GM18508 (cell line): ENCODE data around the gene GOLGA6D.
"Not testable (repeated sequence)": the region's sequence is repeated elsewhere in the genome, so short reads cannot be mapped to it uniquely, and the experiment has no call there.

Source experiments
- ATAC-seq: cut with Tn5 transposase; IDR thresholded peaks from one replicate; pipeline ENCODE4 v1.9.1; 2021; ENCODE audit warnings: moderate number of reproducible peaks; ENCODE audit not compliant: insufficient read depth, unreplicated experiment

Gene GOLGA6D

GRCh38 chr15:75278497-75278896 is 4.1 kb upstream of the GOLGA6D start:
- not testable (repeated sequence) for ATAC-seq

GRCh38 chr15:75284152-75284551 is 1.5 kb downstream of the GOLGA6D start:
- not testable (repeated sequence) for ATAC-seq

DNA sequence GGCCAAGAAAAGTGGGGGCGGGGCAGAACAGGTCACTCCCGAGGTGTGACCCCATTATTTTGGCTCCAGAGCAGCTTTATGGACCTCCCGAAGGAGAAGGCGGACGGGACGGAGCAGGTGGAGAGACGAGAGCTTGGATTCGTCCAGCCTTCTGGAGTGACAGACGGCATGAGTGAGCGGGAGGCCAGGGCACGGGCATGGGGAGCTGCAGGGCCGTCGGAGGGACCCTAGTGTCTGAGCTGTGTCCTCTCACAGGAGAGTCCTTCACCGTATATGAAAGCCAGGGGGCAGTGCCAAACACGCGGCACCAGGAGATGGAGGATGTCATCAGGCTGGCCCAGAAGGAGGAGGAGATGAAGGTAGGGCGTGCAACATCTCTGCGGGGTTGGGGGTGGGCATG is 11.0 kb downstream of the GOLGA6D start:
- not testable (repeated sequence) for ATAC-seq

DNA sequence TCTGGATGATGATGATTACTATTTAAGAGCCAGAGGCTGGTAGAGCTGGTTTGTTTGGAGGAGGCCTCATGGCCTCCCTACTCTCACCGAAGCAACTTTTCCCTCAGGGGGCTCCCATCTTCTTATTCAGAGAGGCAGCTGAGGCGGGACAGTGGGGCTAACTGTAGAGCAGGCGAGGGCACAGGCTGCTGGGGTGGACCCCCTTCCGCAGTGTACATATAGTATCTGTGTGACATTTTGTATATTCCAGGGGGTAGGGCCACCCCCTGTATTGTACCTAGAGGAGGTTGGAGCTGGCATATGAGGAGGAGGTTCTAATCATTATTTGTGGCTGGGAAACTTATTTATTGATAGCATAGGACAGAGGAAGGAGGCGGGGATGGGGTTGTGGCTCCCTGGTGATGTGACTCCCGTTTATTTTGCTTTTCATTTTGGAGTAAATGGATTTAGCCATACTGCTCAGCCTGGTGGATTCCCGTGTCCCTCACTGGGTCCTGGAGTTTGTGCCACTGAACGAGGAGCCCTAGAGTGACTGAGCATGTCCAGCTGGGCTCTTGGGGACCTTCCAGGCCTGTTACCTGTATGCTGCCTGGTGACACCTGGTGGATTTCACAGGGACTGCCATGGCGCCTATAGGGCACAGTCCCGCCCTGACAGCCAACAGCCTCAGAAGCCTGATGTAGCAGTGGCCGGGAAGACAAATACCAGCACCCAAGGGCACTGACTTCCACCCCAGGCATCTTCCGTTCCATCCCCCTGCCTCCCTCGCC is 16.1 kb downstream of the GOLGA6D start:
- not testable (repeated sequence) for ATAC-seq

GRCh38 chr15:75299311-75299688 is 16.7 kb downstream of the GOLGA6D start:
- not testable (repeated sequence) for ATAC-seq

DNA sequence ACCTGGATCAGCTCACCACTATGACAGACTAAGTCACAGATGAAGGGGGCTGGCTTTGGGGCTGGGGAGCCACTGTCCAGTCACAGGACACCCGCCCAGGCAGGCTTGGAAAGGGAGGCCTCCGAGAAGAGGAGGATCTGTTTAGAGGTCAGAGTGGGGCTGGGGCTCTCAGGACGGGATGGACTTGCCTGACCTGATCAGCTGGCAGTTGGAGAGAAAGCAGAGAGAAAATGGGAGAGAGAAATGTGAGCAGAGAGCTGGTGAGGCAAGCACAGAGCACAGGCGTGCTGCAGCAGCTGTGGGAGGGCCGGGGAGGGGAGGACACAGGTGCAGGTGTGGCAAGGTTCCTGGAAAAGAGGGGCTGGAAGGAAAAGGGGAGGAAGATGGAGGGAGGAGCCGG is 17.4 kb downstream of the GOLGA6D start:
- ATAC-seq = not testable (repeated sequence)

- ATAC-seq = no peak
Measured at GRCh38 chr15:75302318-75302717, 19.7 kb downstream of the GOLGA6D start.

DNA sequence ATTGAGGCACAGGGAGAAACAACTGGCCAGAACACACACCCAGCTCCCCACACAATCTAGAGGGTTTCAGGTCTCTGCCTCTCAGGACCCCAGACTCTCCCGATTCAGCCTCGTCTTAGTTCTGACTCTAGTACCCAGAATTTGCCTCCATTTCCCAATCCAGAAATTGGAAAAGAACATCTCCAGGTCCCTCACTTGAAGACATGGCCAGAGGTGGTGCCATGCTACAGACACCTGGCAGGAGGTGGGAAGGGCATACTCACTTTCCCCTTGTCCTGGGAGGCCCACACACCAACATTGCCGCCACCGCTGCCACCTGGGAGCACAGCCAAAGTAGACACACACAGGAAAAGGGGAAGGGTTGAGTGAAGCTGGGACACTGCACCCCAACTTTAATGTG is 20.1 kb downstream of the GOLGA6D start:
- ATAC-seq = not testable (repeated sequence)

- ATAC-seq = no peak
Measured at GRCh38 chr15:75306188-75306587, 23.6 kb downstream of the GOLGA6D start.

DNA sequence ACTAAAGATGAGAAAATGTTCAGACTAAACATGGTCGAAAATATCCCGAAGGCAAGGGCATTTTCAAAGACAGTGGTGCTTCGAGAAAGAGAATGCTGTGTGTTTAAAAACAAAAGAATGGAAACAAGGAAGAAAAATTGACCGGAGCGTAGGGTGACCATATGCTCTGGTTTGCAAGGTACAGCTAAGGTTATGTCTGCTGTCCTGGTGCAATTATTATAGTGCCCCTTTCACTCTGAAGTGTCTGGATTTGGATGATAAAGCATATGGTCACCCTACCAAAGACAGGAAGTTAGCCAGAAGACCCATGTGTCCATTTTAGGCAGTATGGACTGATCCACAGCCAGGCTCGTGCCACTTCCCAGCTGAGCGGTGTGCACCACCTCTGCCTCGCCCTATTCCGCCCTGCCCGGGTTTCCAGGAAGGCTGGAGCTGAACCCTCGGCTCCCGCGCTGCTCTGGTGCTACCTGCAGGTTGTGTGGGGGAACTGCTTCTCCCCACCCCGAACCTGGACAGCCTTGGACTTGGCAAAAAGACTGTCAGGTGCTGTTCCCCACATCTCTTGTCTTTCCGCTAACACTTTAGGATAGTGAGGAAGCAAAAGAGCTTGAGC is 25.2 kb downstream of the GOLGA6D start:
- ATAC-seq = no peak

DNA sequence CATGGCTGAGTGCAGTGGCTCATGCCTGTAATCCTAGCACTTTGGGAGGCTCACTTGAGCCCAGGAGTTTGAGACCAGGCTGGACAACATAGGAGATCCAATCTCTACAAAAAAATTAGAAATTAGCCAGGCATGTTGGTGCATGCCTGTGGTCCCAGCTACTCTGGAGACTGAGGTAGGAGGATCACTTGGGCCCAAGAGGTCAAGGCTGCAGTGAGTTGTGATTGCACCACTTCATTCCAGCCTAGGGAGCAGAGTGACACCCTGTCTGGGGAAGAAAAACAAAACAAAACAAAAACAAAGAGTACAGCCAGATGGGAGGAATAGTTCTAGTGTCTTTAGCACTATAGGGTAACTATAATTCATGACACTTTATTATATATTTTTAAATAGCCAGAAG is 27.1 kb downstream of the GOLGA6D start:
- ATAC-seq = no peak

DNA sequence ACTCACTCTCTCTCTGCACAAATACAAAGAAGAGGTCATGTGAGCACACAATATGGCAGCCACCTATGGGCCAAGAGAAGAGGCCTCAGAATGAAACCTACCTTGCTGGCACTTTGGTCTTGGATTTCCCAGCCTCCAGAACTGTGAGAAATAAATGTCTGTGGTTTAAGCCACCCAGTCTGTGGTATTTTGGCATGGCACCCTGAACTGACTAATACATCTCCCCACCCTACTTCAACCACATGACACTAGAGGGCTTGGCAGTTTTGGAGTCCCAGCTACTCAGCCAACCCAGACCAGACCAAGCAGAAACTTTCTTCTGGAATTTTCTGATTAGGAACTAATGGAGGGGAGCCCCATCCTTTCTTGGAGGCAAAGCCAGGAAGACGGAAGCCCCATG is 29.9 kb downstream of the GOLGA6D start:
- not testable (repeated sequence) for ATAC-seq

DNA sequence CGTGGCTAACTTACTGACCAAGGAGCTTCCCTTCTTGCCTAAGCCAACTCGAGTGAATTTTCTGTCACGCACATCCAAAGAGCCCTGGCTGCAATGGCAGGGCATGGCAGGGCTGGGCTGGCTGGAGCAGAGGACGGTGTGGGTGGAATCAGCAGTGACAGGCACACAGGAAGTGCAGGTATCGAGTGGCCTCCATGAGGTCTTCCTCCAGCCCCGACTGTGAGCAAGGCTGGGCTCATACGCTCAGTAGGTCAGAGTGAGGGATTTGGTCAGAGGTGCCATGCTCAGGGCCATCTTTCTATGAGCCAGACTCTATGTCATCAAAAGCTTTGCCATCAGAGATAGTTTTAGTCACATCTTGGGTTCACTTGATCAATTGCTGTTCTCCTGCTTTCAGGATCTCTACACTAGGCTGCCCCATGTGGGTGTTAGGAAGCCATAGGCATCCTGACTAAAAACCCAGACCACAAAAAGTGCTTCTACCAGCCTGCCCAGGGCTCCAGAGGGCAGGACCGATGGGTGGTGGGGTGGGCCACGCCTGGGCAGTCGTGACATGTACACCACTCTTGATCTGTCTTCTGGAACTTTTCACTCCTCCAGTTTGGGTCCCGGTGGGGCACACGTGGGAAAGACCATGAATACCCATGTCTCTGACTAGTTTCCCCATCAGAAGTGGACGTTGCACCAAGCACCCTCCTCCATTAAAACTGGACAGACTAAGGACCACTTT is 30.6 kb downstream of the GOLGA6D start:
- ATAC-seq = no peak

DNA sequence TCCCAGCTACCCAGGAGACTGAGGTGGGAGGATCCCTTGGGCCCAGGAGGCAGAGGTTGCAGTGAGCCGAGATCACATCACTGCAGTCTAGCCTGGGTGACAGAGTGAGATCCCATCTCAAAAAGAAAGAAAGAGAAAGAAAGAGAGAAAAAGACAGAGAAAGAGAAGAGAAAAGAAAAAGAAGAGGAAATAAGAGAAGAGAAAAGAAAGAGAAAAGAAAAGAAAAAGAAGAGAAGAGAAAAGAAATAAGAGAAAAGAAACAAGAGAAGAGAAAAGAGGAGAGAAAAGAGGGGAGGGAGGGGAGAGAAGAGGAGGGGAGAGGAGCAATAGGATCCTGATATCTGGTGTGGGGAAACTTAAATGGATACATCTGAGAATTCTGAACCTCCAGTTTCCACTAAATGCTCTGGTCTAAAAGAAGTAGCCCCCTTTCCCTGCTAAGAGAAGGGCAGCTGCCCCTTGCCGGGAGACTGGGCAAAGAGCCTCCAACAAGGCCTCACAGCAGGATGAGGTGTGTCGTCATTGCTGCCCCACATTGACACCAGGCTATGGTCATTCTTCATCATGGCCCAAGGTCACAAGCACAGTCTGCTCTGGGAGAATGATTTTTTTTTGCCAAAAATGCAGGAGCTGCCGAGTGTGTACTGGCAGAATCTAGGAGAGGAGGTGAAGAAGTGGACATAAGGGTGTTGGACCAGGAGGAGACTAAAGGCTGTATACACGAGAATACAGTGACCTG is 32.1 kb downstream of the GOLGA6D start:
- ATAC-seq = no peak

DNA sequence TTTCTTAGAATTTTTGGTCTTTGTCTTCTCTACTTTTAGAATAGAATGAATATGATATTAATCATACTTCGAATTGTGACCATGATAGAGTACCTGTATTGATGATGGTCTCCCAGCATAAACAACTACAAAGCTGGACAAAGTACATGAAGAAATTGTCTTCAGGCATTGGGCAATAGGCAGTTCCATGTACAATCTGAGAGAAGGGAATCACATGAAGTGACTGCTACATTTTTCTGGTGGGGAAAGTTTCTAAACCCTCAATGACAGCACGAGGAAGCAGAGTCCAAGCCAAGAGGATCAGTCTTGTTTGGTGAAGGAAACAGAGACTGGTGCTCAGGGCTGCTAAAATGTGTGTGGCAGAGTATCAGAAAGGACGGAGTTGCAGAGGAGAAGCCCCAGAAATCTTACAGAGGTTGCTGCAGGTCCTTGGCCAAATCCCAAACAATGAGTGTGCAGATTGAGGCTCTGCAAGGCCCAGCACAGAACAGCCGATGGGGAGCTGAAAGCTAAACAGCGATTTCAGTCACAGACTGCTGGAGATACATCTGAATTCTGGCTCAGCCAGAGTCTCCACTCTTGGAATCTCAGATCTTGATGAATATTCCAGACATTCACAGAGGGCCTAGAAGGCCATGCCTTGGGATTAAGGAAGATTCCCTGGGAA is 36.7 kb downstream of the GOLGA6D start:
- not testable (repeated sequence) for ATAC-seq

DNA sequence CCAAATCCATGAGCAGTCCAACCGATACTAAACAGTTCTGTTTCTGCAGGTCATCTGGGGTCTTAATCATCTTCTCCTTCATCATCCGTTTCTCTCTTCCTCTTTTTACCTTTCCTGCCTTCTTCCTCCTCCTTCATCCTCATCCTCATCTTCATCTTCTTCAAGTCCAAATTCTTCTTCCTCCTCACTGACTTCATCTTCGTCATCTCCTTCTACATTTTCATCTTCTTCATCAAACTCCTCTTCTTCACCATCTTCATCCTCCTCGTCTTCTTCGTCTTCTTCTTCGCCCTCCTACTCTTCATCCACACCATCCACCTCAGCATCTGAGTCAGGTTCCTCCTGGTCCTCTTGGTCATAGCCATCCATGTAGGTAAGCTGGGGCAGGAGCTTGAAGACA is 39.1 kb downstream of the GOLGA6D start:
- no peak for ATAC-seq

DNA sequence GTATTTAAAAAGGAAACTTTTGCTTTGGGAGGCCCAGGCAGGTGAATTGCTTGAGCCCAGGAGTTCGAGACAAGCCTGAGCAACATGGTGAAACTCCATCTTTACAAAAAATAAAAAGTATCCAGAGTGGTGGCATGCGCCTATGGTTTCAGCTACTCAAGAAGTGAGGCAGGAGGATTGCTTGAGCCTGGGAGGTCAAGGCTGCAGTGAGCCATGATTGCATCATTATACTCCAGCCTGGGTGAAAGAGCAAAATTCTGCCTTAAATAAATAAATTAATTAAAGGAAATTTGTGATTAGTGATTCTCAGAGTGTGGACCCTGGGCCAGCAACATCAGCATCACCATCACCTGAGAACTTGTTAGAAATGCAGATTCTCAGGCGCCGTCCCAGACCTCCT is 43.3 kb downstream of the GOLGA6D start:
- no peak for ATAC-seq

GRCh38 chr15:75327005-75327404 is 44.4 kb downstream of the GOLGA6D start:
- ATAC-seq = no peak

DNA sequence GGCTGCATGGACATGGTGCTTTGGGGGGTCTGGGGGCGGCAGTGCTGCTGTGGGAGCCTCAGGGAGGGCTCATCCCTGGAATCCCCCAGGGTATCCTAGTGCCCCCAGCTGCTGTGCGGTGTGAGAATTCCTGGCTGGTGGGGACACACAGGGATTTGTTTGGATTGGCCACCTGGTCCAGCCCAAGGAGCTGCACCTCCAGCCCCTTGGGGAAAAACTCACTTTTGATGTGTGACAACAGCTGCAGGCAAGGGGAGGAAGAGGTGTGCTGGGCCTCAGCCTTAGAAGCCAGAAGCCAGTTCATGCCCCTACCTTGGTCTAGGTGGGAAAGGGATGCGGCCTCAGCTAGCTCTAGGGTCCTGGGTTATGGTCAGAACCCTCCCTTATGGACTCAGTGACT is 44.9 kb downstream of the GOLGA6D start:
- ATAC-seq = no peak
